GM13977 (cell line): Measurements from ENCODE around the gene PAFAH2.

ENCODE experiments used
- DNase-seq: peaks from one replicate; pipeline ENCODE4 v3.0.0; 2012; ENCODE audit warnings: low spot score
- in situ Hi-C: fragments of 300-500 bp; cut with MboI; formaldehyde crosslinking; loops from one replicate; pipeline ENCODE4 v1.12.0; 2022; ENCODE audit warnings: low sequenced_read_pairs, low pct_unique_long_range_greater_than_20kb, mixed read lengths, inconsistent platforms; ENCODE audit not compliant: unreplicated experiment
- TF ChIP-seq, protein P1 (sequence below): IDR thresholded peaks from 2 replicates; pipeline ENCODE4 v1.5.1; 2012; ENCODE audit warnings: mild to moderate bottlenecking, control low read depth; ENCODE audit not compliant: insufficient read depth; ENCODE audit errors: extremely low read depth, missing control alignments

Gene PAFAH2

DNA sequence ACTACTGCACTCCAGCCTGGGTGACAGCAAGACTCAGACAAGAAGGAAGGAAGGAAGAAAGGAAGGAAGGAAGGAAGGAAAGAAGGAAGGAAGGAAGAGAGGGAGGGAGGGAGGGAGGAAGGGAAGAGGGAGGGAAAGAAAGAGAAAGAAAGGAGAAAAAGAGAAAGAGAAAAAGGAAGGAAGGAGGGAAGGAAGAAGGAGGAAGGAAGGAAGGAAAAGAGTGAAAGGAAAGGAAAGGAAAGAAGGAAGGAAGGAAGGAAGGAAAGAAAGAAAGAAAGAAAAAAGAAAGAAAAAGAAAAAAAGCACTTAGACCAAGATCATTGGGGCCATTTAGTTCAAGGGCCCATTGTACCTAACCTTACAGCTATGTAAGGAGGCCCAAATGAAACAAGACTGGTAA is 42.3 kb downstream of the PAFAH2 start:
- TF ChIP-seq, protein P1, sequence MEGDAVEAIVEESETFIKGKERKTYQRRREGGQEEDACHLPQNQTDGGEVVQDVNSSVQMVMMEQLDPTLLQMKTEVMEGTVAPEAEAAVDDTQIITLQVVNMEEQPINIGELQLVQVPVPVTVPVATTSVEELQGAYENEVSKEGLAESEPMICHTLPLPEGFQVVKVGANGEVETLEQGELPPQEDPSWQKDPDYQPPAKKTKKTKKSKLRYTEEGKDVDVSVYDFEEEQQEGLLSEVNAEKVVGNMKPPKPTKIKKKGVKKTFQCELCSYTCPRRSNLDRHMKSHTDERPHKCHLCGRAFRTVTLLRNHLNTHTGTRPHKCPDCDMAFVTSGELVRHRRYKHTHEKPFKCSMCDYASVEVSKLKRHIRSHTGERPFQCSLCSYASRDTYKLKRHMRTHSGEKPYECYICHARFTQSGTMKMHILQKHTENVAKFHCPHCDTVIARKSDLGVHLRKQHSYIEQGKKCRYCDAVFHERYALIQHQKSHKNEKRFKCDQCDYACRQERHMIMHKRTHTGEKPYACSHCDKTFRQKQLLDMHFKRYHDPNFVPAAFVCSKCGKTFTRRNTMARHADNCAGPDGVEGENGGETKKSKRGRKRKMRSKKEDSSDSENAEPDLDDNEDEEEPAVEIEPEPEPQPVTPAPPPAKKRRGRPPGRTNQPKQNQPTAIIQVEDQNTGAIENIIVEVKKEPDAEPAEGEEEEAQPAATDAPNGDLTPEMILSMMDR: no peak
- in situ Hi-C loops: no loop called here
- no peak for DNase-seq

DNA sequence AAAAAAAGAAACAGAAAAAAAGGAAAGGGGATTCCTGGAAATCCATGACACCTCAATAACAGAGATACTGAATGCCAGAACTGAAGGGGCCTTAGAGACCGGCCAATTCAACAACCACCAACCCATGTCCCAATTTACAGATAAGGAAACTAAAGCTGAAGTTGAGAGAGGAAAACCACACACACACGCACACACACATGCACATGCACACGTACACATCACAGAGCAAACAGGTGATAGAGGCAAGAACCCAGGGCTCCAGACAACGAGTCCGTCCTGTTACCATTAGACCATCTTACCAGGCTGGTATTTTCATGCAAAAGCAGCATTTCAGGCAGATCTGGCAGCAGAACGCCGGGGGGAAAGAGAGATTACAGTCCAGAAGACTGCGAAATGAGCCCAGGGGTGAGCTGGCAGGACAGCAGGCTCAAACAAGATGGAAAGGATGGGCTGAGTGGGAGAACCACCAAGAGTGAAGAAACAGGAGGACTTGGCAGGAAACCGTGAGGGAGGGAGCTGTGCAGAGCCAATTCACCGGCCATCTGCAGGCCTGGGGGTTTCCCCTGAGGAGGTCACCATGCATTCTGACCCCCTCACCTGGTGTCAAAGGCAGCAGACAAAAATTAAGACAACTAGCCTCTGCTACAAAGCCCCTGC is 43.5 kb downstream of the PAFAH2 start:
- in situ Hi-C loops: no loop called here
- no peak for DNase-seq
- TF ChIP-seq, protein P1: no peak

DNA sequence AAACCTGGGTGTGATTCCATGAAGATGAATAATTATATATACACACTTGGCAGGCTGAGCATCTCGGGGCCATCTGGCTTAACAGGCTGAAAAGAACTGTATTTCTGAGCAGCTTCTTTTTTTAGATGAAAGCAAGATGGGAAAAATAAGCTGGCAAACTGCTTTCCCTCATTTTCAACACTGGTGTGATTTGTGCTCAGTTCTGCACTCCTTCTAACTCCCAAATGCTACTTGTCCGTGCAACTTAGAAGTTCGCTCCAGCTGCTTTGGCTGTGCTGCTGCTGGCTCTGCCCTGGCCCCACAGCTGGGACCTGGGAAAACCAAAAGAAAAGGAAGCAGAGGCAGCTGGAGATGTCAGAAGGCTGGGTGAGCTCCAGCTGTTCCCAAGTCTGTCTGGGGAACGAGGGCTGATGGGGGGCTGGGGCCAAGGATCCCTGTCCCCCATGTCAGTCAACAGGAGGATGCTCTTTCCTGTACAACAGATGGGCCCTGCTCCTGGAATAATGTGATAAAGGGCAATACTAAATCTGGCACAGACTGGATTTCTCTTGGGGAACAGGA is 44.9 kb downstream of the PAFAH2 start:
- no peak for DNase-seq
- in situ Hi-C loops: no loop called here
- TF ChIP-seq, protein P1: no peak

DNA sequence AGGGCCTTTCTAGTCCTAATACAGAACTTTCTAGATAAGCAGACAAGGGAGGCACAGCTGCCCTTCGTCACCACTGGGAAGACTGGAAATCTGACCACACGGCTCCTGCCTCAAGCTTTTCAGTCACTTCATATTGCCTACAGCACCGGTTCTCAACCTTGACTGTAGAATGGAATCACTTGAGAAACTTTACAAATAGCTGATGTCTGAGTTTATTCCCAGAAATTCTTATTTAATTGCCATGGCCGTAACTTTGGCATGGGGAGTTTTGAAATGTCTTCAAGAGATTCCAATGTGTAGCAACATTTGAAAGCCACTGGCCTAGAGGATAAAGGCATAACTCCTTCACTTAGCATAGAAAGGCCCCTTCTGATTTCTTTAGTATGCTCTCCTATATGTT is 49.2 kb downstream of the PAFAH2 start:
- DNase-seq: no peak
- in situ Hi-C loops: no loop called here
- TF ChIP-seq, protein P1: no peak

DNA sequence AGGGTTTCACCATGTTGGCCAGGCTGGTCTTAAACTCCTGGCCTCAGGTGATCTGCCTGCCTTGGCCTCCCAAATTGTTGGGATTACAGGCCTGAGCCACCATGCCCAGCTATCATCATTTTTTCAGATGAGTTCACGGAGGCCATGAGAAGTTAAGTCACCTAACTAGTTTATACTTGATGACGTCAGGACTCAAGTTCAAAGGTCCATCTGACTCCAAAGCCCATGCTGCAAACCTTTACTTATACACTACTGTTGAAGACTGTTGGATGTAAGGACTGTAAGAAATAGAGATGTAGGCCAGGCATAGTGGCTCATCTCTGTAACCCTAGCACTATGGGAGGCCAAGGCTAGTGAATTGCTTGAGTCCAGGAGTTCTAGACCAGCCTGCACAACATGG is 50.8 kb downstream of the PAFAH2 start:
- in situ Hi-C loops: no loop called here
- TF ChIP-seq, protein P1: no peak
- no peak for DNase-seq

DNA sequence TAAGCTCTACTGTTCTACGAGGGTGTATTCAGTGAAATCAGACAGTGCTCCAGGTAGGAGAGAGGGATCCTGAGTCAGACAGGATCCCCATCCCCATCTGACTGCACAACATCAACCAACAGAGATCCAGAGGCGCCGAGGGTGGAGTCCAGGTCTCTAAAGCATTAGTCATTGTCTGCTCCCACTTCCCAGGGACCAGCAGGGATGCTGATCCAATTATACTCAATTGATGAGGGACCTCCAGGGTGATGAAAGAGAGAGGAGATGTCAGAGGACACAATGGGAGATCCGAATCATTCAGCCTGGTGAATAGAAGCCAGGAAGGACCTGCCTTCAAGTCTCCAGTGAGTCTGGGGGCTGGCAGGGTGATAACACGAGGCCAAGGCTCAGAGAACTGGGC is 52.1 kb downstream of the PAFAH2 start:
- DNase-seq: no peak
- in situ Hi-C loops: no loop called here
- TF ChIP-seq, protein P1: no peak
